GM20431 (cell line): Measurements from ENCODE around the gene WLS.

Source experiments
- in situ Hi-C: fragments of 300-500 bp; cut with MseI, MboI; formaldehyde crosslinking; loops from one replicate; pipeline ENCODE4 v1.15.0; 2020; ENCODE audit warnings: low sequenced_read_pairs; ENCODE audit not compliant: unreplicated experiment

Gene WLS

DNA sequence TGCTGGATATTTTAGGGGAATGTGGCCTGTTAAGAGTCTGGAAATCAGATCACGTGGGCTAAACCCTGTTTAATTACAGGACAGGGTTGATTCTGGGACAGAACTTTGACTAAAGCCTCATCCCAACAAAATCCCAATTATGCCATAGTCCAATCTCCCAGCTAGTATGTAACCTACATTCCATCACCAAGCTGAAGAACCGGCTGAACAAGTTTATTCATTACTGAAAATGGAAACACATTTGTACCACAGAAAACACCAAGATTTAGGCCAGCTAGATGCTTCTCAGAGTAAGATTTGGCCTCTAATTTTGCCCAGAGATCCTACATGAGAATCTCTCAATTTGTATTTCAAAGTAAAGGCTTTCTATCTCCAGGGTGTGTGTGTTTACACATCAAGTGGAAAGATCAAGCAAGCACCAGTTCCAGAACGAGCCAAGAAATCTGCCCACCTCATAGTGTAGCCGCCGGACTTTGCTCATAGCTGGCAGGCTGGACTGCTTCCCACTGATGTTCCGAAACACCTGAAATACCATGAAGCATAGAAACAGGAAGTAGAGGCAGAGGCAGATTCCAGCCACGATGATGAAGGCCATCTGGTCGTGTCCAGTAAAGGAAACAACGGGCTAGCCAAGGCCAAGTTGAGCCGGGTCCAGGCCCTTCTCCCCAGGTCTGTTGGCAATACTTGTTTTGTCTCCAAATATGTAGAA is 86.8 kb downstream of the WLS start:
- in situ Hi-C loops, result no loop called here

DNA sequence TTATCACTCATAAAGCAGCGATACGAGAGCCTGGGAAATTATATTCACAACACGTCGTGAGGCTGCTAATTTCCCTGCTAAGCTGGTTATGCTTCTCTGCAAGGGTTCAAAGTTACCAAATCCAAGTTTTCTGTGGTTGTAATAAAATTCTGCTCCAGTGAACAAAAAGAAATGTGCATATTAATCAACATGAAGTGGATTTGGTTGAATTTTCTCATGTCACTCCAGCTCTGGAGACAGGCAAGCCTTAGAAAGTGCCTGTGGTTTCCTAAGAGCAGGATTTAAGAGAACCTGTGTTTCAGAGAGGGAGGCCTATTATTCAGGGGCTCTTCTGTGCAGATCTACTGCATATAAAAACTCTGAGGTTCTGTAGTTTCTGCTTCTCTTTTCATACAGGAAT is 87.5 kb downstream of the WLS start:
- in situ Hi-C loops, result no loop called here

DNA sequence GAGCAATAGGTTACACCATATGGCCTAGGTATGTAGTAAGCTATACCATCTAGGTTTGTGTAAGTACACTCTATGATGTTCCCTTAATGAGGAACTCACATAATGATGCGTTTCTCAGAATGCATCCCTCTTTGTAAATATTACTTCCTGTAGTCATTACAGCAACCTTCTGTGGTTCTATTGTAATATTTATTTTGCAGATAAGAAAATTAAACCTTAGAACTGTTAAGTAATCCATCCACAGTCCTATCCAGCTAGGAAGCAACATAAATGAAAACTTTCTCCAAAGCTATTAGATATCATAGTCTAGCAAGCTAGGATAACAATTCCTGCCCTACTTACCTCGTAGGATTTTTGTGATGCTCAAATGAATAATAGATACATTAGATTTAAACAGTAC is 88.7 kb downstream of the WLS start:
- in situ Hi-C loops, result no loop called here

DNA sequence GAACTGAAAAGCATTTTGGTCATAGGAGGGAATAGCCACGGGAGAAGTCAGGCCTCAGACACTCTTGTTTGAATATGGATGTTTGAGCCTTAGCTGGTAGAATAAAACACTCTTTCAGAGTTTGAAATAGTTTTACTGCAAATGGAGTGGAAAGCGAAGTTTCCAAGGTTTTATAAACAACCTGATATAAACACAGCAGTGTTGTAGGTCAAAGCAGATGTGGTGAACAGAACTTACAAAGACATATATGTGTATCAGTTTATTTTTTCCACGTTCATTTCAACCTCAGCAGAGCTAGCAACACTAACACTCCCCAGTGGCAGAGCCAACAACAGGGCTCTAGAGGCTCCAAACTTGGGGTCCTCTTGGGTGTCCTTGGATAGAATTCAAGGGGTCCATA is 89.9 kb downstream of the WLS start:
- in situ Hi-C loops, result no loop called here

DNA sequence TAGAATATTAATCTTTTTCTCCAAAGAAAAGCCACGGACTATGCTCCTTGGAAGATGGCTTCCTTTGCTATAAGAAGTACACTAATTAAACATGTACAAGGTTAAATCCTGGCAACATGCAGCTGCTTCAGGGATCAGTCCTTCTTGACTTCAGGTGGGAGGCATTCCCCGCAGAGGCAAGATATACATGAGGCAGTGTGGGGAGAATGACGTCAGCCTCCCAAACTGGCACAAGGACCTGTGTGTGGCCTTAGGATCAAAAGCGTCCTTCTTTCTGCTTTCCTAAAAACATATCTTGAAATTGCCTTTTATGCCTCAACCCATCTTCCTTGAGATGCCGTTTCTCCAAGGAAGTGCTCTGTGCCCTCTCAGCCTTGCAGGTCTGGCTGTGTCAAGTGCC is 90.3 kb downstream of the WLS start:
- in situ Hi-C loops, result no loop called here

DNA sequence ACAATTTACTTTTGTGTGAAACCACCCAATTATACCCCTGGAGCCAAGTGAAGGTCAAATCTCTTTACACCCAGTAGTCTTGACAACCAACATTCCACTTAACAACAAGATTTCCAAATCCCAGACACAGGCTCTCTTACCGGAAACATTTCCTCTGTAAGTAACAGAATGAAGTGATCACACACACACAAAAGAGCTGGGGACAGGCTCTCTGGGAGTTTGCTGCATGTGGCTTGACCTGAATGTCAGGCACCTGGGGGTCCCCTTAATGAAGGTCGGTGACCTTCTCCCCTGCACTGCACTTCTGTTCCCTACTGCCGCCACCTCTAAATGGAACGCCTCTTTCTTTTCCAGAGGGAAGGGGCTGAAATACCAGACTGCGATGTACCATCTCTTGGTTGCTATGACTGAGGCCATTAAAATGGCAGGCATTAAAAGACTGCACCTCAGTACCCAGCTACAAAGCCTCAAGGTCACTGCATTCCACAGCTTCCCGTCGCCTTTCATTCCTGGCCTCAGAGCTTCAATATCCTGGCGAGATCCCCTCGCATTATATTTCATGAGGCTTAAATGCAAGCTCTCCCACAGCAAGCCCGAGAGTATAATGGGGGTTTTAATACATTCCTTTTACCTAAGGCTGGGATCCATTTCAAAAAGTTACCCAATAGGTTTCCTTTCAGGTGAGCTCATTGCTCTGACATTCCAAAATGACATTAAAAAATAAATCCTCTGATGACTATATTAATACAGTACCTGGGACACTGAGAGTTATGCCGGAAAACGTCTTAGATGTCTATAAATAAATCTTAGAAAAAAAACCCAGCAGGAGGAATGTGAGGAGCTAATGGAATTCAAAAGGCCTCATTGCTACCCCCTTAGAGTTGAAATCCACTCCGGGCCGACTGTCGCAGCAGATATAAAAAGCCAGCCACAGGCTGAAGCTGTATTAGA is 91.0 kb downstream of the WLS start:
- in situ Hi-C loops, result no loop called here

DNA sequence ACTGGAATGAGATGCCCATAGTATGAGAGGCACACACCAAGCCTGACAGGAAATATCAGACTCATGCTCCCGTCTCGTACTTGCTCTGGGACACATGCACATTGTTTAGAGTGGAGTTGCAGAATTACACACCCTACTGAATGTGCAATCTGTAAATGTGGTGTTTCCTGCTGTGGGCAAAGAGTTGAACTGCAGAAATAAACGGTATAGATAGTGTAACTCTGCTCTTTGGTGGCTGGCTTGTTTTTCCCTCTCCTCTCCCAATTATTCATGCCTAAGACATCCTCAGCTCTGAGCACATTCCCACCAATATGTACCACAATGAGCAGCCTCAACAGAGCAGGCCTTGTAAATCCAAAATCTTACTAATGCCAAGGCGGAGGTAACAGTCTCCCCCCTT is 91.8 kb downstream of the WLS start:
- in situ Hi-C loops, result no loop called here

DNA sequence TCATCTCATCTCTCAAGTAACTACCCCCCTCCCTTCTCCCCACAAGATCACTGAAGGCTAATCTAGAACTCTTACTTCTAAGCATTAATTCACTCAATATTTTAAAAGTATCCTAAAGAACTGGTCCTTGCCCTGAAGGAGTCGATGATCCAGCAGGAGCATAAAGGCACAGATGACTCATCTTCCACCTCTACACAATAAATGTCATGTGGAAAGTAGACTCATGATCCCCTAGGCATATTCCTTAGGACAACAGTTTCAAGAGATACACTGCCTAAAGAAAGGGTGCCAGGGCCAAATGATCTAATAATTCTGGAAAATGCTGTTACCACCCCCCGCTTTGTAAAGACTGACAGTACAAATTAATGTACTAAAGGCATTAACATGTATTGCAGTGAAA is 96.1 kb downstream of the WLS start:
- in situ Hi-C loops, result no loop called here

DNA sequence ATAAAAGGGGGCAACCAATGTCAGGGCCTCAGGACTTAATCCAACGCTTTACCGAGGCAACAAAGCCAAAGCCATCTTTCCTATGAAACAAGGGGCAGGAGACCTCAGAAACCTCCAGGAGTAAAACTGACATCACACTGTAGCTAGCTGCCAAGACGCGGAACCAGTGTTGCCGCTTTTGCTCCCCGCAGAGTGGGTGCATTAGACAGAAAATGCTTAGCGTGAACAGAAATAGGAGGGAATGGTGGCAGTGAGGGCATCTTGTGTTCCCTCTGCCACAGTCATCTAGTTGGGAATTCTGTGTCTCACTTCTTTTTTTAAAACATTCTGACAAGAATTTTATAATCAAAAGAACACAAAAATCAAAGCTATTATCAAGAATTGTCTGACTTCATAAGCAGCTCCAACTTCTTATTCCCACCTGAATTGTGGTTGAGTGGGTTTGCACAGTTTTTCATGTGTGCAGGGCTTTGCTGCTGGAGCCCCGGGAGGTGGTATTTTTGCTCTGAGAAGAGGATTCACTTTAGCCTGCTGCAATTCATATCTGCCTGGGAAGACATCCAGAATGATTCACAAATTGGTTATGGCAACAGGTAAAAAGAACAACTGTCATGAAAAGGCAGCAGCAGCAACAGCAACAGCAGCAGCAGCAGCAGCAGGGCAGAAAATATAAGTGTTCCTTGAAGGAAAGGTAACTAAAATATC is 99.7 kb downstream of the WLS start:
- in situ Hi-C loops, result no loop called here

DNA sequence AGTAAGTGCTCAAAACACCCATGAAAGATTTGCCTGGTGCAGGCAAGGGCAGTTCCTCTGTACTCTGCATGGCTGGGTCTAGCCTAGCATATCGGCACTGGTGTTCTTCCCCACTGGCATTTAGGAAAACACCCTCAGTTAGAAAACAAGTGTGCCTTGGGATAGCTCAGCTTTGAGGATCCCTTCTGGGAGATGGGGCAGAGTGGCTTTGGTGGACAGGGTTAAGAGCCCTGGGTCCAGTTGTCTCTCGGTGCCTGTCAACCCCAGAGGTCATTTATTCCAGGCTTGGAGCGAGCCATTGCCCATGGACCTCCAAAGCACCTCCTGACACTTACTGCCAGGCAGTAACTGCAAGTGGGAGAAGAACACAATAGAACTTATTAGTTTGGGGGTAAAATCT is 101.1 kb downstream of the WLS start:
- in situ Hi-C loops, result no loop called here

DNA sequence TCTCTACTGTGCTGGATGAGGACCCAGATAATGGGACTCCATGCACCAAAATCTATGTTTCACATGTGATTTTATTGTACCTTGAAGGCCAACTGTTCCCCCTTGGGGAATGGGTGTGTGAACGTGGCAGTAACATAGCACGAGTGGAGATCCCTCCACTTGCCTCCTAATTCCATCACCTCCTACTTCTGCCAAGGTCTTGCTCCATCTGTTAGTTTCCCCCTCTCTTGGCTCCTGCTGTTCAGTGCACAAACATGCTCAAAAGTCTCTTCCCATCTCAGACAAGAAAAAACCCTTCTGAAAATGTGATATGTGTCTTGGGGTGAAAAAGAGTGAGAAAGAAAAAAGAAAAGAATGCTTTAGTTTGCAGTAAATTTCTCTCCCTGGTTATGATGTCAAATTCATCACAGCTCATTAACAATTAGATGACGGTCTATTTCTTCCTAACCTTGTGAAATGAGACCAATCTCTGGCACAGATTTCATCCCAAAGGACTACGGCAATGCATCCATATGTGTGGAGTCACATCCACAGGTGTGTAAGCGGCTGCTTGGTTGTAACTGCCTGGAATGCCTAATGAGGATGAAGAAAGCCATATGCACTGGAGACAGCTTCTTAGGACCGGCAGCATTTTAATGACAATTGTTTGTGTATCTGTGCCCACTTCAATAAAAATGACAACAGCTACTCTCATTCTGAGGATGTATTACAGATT is 102.6 kb downstream of the WLS start:
- in situ Hi-C loops, result no loop called here

DNA sequence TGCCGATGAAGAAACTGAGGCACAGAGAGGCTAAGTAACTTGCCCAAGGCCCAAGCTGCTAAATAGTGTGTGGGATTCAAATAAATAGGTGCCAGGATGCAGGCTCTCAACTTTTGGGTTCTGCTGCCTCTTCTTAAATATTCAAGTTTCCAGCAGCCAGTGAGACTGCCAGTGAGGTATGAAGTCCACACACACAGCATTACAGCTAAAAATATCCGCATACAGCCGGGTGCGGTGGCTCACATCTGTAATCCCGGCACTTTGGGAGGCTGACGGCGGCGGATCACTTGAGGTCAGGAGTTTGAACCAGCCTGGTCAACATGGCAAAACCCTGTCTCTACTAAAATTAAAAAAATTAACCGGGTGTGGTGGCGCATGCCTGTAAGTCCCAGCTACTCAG is 103.5 kb downstream of the WLS start:
- in situ Hi-C loops, result no loop called here

DNA sequence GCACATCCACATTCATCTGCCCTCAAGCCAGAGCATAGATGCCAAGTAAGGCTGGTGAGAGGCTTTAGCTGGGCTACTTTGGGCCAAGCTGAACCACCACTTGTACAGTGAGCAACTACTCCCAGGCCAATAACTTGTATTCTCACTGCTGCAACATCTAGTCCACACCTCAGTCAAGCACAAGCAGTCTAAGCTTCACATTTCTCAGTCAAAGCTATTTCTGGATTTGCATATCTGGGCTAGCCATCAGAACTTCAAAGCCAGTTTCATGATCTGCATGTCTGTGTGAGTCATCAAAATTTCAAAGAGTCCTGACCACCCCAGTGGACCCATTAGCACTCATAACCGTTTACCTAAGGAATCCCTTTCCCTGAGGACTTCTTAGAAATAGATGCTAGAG is 104.2 kb downstream of the WLS start:
- in situ Hi-C loops, result no loop called here

DNA sequence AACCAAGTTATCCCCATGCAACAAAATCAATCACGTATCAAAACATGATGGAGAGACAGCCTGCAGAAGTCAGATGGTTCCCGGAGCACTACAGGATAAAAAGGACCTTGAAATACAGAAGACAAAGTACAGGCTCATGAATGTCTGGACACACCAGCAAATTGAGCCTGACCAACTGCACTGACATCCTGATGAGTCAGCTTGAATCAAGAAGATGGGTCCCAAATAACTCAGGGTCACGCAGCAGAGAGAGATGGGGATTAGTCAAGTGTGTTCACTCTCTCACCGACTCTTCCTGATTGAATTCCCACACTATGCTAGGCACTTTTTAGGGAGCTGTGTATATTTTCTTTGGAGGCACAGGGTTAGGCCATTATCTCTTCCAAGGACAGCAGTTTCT is 110.8 kb downstream of the WLS start:
- in situ Hi-C loops, result loop anchor here (25.0 kb wide), 1 partner anchor 216 kb away; no protein-coding TSS in a partner anchor

DNA sequence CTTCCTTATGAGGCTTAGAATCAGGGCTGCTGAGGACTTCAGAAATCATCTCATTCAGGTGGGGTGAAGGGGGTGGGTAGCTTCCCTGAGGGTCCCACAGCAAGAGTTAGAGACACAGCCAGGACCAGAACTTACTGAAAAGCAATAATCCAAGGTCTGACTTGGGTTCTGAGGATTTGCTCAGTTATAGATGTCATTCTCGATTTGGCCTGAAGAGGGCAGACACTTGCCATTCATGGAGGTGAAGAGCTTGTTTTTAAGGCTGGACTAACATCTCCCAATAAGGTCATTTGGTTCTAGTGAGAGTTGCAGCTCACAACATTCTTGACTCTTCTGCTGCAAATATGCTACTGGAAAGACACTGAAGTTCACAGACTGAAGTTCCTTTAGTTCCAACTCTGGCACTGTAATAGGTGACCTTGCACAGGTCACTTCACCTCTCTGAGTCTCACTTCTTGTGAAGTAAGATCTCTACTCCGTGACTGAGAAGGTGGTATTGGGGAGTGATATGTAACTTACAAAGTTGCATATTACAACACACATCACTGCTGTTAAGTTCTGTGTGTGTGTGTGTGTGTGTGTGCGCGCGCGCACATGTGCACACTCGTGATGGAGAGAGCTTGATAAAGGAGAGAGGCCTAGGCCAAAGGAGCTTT is 112.1 kb downstream of the WLS start:
- in situ Hi-C loops, result loop anchor here (25.0 kb wide), 1 partner anchor 217 kb away; no protein-coding TSS in a partner anchor

DNA sequence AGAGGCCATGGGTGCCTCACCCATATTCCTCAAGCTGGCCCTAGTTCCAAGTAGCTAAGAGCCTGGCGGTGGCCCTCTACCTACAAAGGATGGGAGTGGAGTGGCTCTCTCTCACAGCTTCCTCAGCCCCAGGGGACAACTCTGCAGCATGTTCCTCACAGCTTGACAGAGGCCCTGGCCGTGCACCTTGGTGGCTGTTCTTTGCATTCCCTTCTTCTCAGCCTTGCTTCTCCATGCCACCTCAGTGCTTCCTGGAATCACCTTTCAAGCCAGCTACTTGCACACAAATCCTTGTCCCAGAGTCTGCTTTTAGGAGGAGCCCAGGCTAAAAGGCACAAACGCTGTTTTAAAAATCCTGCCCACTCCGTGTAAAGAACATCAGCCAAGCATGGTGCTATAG is 112.9 kb downstream of the WLS start:
- in situ Hi-C loops, result loop anchor here (10.0 to 25.0 kb wide), 2 partner anchors 218 to 1615 kb away; no protein-coding TSS in a partner anchor

DNA sequence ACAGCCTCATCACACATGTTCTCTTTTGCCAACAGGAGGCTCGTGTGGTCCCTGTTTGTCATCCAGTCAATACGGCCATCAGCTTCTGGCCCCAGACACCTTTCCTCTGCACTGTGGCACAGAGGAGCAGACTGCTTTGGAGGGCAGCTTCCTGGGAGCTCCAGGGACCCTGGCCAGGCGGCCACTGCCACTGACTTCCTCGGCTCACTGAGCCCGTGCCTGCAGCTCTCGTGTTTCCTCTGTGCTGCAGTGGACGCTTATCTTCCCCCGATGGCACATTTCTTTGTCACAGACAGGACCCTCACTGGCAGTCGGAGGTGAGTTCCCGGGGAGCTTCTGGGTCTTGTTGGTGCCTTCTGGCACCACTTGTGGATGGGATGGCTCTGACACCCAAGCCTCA is 114.9 kb downstream of the WLS start:
- in situ Hi-C loops, result loop anchor here (10.0 to 25.0 kb wide), 2 partner anchors 220 to 1617 kb away; no protein-coding TSS in a partner anchor

DNA sequence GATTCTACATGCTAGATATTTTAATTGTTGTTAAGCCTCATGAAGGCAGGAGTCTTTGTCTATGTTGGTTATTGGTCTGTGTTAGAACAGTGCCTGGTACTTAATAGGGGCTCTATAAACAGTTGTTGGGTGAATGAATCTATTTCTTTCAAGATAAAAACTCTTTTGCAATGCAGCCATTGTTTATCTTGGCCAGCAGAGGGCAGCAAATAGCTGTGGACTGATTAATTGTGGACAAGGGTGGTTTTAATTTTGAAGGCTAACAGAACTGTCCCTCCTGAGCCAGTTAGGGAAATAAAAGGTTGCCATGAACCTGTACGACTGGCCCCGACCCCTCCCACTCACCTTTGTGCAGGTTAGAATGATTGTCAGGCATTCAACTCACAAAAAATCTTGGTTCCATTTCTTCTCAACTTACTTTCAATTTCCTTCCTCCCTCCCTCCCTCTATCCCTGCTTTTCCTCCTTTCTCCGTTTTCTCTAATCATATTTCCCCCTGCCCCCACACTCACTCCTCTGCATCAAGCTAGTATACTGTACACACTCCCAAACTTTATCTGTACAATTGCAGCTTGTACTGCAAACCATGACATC is 115.6 kb downstream of the WLS start:
- in situ Hi-C loops, result loop anchor here (10.0 to 25.0 kb wide), 2 partner anchors 221 to 1618 kb away; no protein-coding TSS in a partner anchor

DNA sequence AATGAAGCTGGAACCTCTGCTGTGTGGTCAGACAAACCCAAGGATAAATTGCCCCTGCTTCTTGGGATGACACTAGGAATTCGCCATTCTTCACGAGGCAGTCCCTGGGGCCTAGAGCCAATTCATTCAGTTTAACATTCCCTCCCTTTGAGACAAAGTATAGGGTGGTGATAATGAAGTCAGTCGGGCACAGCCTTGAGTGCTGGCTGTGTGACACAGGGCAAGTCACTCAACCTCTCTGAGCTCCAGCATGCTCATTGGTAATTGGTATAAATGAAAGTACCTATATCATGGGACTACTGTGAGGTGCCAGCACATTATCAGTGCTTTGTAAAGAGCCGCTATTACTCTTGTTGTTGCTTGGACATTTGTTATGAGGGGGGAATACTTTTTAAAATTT is 117.0 kb downstream of the WLS start:
- in situ Hi-C loops, result loop anchor here (10.0 to 25.0 kb wide), 2 partner anchors 222 to 1619 kb away; no protein-coding TSS in a partner anchor
